ENCODE data around the gene KIRREL1. TPM values are rescaled to one million over a fixed set of nuclear protein-coding genes. Genes with fewer than 3 reads are reported as not detected.

KIRREL1 gene
- total RNA-seq, 1 experiment from 2014 or later = 145 TPM

GRCh38 chr1:158014731-158015320 is 21.4 kb downstream of the KIRREL1 start:
- intact Hi-C loops (cut with micrococcal nuclease; ENCODE audit: unreplicated experiment) = no loop called here
- no peak for DNase-seq (ENCODE audit: low read depth, low spot score)
- Histone ChIP-seq H3K27ac (ENCODE audit: low read length) (peak overlapping the region; percentile 98), H3K9me3 (ENCODE audit: control insufficient read depth, insufficient read depth, low read depth, low read length) (no peaks in the 10 kb centered on the region), H3K4me3 (ENCODE audit: low read depth in 2 of 2, low read length in 2 of 2) (no peak overlapping the region), H3K27me3 (ENCODE audit: control insufficient read depth, insufficient read depth, low read length) (no peaks in the 10 kb centered on the region), H3K4me1 (ENCODE audit: control insufficient read depth, insufficient read depth, low read length) (peaks cover 95% of the 10 kb centered on the region), H3K36me3 (ENCODE audit: control insufficient read depth, insufficient read depth, low read length) (no peaks in the 10 kb centered on the region)
- ChIA-PET POLR2A (no interaction called here), CTCF (interaction anchor here (0.5 kb wide), 1 partner anchor 51 kb away, joined by 7 read pairs; no protein-coding TSS in a partner anchor)
- in situ Hi-C loops (cut with HindIII; ENCODE audit: low pct_unique_long_range_greater_than_20kb, low sequenced_read_pairs) = no loop called here
- BruUV-seq (replicated peaks) = no TSS peak
- ATAC-seq = no peak
- TF ChIP-seq CTCF (IDR thresholded peaks at IDR 0.05) = no peak
- TF ChIP-seq REST (IDR thresholded peaks at IDR 0.05; ENCODE audit: insufficient read depth in 1 of 2, low read depth in 2 of 2, low read length in 1 of 2) = no peak
- no peak for TF ChIP-seq SIN3A (IDR thresholded peaks at IDR 0.05; ENCODE audit: borderline replicate concordance, insufficient read depth, low read depth, low read length)
- TF ChIP-seq TCF7L2 (IDR thresholded peaks at IDR 0.05; ENCODE audit: low read depth, low read length) = no peak
- no peak for TF ChIP-seq POLR2AphosphoS5 (IDR thresholded peaks at IDR 0.05; ENCODE audit: low read depth, low read length)

GRCh38 chr1:158016651-158017335 is 23.3 kb downstream of the KIRREL1 start:
- in situ Hi-C loops (cut with HindIII; ENCODE audit: low pct_unique_long_range_greater_than_20kb, low sequenced_read_pairs) = no loop called here

More at GRCh38 chr1:158016651-158017335, 23.3 kb downstream of the KIRREL1 start:
- Histone ChIP-seq H3K27me3 (ENCODE audit: control insufficient read depth, insufficient read depth, low read length) (no peaks in the 10 kb centered on the region), H3K4me1 (ENCODE audit: control insufficient read depth, insufficient read depth, low read length) (peaks cover 95% of the 10 kb centered on the region), H3K4me3 (ENCODE audit: low read depth in 2 of 2, low read length in 2 of 2) (no peak overlapping the region), H3K9me3 (ENCODE audit: control insufficient read depth, insufficient read depth, low read depth, low read length) (no peaks in the 10 kb centered on the region), H3K36me3 (ENCODE audit: control insufficient read depth, insufficient read depth, low read length) (peaks cover 4% of the 10 kb centered on the region), H3K27ac (ENCODE audit: low read length) (peak overlapping the region; percentile 98)
- BruUV-seq (replicated peaks) = no TSS peak
- no peak for ATAC-seq
- DNase-seq (ENCODE audit: low read depth, low spot score) = no peak
- no peak for TF ChIP-seq POLR2AphosphoS5 (IDR thresholded peaks at IDR 0.05; ENCODE audit: low read depth, low read length)
- no peak for TF ChIP-seq CTCF (IDR thresholded peaks at IDR 0.05)
- no peak for TF ChIP-seq TCF7L2 (IDR thresholded peaks at IDR 0.05; ENCODE audit: low read depth, low read length)
- TF ChIP-seq REST (IDR thresholded peaks at IDR 0.05; ENCODE audit: insufficient read depth in 1 of 2, low read depth in 2 of 2, low read length in 1 of 2) = no peak
- TF ChIP-seq SIN3A (IDR thresholded peaks at IDR 0.05; ENCODE audit: borderline replicate concordance, insufficient read depth, low read depth, low read length) = no peak
- intact Hi-C loops (cut with micrococcal nuclease; ENCODE audit: unreplicated experiment) = no loop called here
- ChIA-PET CTCF (interaction anchor here (0.7 kb wide), 1 partner anchor 658 kb away, joined by 5 read pairs; no protein-coding TSS in a partner anchor), POLR2A (no interaction called here)

Data from Panc1 (cell line).